Right cardiac atrium (tissue), 5 donors: ENCODE measurements around the gene XDH. TPM values are rescaled to one million over a fixed set of nuclear protein-coding genes. Genes with fewer than 3 reads are reported as not detected.

Experiments used
- polyA plus RNA-seq: library from polyadenylated mRNA; stranded (reverse); fragments of 200-250 nt; gene quantifications from one replicate; pipeline ENCODE4 v1.2.3, GENCODE V29; 2013
- total RNA-seq, 4 donors: library from RNA; stranded (reverse); fragmentation: NEBNext Ultra II Directional; extraction: Animal tissue kit (Norgen Biotek cat#: 25700); gene quantifications; one replicate each; pipeline ENCODE4 v1.2.1, GENCODE V29; 2021
- donor health status: healthy with polysubstance abuse.
- donor health status: DM: no; HTN: yes; CAD: no.
- donor health status: DM: no; HTN: no; CAD: no.
- donor health status: DM: no; HTN: yes; CAD: no; lungs with severe emphysema.
- donor health status: DM: yes; HTN: yes; CAD: no.

The XDH gene
- total and polyA plus RNA-seq, 5 donors = 0.29 TPM; not detected in 4

Other genes starting within 250 kb of the XDH start
- gene CAPN14, start 197.2 kb downstream of the XDH start, total RNA-seq = under 1 TPM; 0.08 to 0.18 (median 0.10) TPM
- 0.07 TPM for gene CAPN14, start 197.2 kb downstream of the XDH start, polyA plus RNA-seq
- 10 to 100 TPM in 3 of 4 donors, 1 to 10 TPM in 1; 9.5 to 13.3 (median 10.9) TPM for gene EHD3, start 180.6 kb downstream of the XDH start, total RNA-seq
- gene EHD3, start 180.6 kb downstream of the XDH start, polyA plus RNA-seq = 7.4 TPM
- gene SRD5A2, start 166.2 kb upstream of the XDH start, total RNA-seq = not detected
- not detected for gene SRD5A2, start 166.2 kb upstream of the XDH start, polyA plus RNA-seq